Mammary epithelial cell (primary cell): Measurements from ENCODE around the gene NCAM1.

ENCODE experiments used
- CTCF ChIP-seq, 2 donors: IDR thresholded peaks in 1 of 2; conservative IDR thresholded peaks in 1 of 2; 2 replicates each; pipeline ENCODE4 v1.5.1; 2011 to 2012; ENCODE audit warnings: inconsistent platforms in 2 of 2, low read length in 2 of 2, mild to moderate bottlenecking in 2 of 2, control low read depth in 1 of 2, low read depth in 1 of 2; ENCODE audit not compliant: insufficient read depth in 1 of 2; ENCODE audit errors: extremely low read depth in 1 of 2
- EZH2 ChIP-seq: IDR thresholded peaks from 2 replicates; pipeline ENCODE4 v1.6.1; 2012; ENCODE audit warnings: low read length, inconsistent platforms, borderline replicate concordance

- TF ChIP-seq CTCF (conservative IDR thresholded peaks at IDR 0.05 in 1 of 2, IDR thresholded peaks at IDR 0.05 in 1 of 2; ENCODE audit: extremely low read depth in 1 of 2, insufficient read depth in 1 of 2, low read depth in 1 of 2, low read length in 2 of 2) = no peak
- no peak for TF ChIP-seq EZH2
Observed at GRCh38 chr11:112975493-112975892, 14.3 kb downstream of the NCAM1 start.
